ENCODE results near the gene SPECC1.

DNA sequence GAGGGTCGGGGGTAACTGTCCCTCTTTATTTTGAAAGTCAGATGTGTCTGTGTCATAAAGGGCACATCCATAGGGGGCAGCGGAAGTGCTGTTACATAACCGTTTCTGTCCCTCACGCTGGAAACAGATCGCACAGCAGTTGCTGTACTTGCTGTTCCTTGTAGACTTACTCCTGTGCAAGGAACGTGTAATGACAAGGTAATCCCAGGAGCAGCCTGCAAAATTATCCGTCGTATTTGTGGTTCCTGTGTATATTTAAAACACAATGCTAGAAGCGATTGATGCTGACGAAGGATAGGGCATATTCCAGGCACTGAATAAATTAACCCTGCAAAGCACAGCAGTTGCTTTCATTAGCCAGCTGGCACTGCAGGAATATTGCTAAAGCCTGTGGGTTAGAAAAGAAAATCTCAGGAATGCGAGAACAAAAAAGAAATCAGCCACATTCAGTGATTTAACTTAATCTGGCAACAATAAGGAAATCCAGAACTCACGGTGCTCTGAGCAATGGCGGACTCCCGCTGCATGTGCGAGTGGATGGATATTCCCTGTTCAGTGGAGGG is 76.2 kb downstream of the SPECC1 start:
- TF ChIP-seq, protein P1, sequence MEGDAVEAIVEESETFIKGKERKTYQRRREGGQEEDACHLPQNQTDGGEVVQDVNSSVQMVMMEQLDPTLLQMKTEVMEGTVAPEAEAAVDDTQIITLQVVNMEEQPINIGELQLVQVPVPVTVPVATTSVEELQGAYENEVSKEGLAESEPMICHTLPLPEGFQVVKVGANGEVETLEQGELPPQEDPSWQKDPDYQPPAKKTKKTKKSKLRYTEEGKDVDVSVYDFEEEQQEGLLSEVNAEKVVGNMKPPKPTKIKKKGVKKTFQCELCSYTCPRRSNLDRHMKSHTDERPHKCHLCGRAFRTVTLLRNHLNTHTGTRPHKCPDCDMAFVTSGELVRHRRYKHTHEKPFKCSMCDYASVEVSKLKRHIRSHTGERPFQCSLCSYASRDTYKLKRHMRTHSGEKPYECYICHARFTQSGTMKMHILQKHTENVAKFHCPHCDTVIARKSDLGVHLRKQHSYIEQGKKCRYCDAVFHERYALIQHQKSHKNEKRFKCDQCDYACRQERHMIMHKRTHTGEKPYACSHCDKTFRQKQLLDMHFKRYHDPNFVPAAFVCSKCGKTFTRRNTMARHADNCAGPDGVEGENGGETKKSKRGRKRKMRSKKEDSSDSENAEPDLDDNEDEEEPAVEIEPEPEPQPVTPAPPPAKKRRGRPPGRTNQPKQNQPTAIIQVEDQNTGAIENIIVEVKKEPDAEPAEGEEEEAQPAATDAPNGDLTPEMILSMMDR (conservative IDR thresholded peaks at IDR 0.05), result no peak
- TF ChIP-seq EZH2 (IDR thresholded peaks at IDR 0.05; ENCODE audit: low read depth), result no peak

All from PC-9 (cell line).